Pancreas (tissue), 10 donors: Measurements from ENCODE around the gene ANKRD17. TPM values are rescaled to one million over a fixed set of nuclear protein-coding genes. Genes with fewer than 3 reads are reported as not detected.
"Not testable (repeated sequence)": the region's sequence is repeated elsewhere in the genome, so short reads cannot be mapped to it uniquely, and the experiment has no call there.

Experiments used
- ATAC-seq, 4 donors: fragments of 200-7000 bp; cut with Tn5 transposase; one replicate each; pipeline versions ENCODE4 v1.8.0 to v1.9.1; 2020; ENCODE audit warnings: mild to moderate bottlenecking in 4 of 4, moderate library complexity in 4 of 4
- DNase-seq, 6 donors: peaks; one replicate each; pipeline ENCODE4 v3.0.0-alpha.2; 2020
- FAIRE-seq: peaks from 2 replicates; lab custom pipeline; 2012; peaks lifted over from hg19 to GRCh38; lab: Jason Lieb, UNC
- H3K27ac ChIP-seq, 4 donors: fragments of 200-600 bp; sonication (generic); 1 replicate in 3 of 4; 2 replicates in 1 of 4; pipeline versions ENCODE4 v1.5.0 to v1.8.0; 2020
- H3K27me3 ChIP-seq, 4 donors: fragments of 200-600 bp; one replicate each; pipeline ENCODE4 v1.8.0; 2021
- H3K36me3 ChIP-seq, 3 donors: fragments of 200-600 bp; sonication (generic) in 1 of 3; one replicate each; pipeline versions ENCODE4 v1.5.0 to v1.8.0; 2020 to 2021
- H3K4me1 ChIP-seq, 3 donors: fragments of 200-600 bp; one replicate each; pipeline ENCODE4 v1.8.0; 2021
- H3K4me3 ChIP-seq, 4 donors: fragments of 200-600 bp; sonication (generic) in 2 of 4; one replicate each; pipeline versions ENCODE4 v1.5.0 to v1.8.0; 2020 to 2021
- H3K9me3 ChIP-seq, 4 donors: fragments of 200-600 bp; one replicate each; pipeline ENCODE4 v1.8.0; 2021
- WGBS, 2 donors: extraction: QIAGEN DNeasy Blood & Tissue Kit; methylation state at CpG; one replicate each; pipeline ENCODE4 v1.1.7; 2013; 5-methylcytosine and 5-hydroxymethylcytosine counted together
- intact Hi-C, 3 donors: fragments of 100-400 bp; cut with DNase I; formaldehyde crosslinking; loops; one replicate each; pipeline versions ENCODE4 v1.11.1 to v1.14.2; 2022
- polyA plus RNA-seq, 2 donors: library from polyadenylated mRNA; stranded (reverse); fragments of 200-250 nt; gene quantifications; one replicate each; pipeline ENCODE4 v1.2.3, GENCODE V29; 2013
- total RNA-seq, 6 donors: library from RNA; stranded (reverse); fragmentation: NEBNext Ultra II Directional in 4 of 6; extraction: Animal tissue kit (Norgen Biotek cat#: 25700) in 4 of 6; gene quantifications; one replicate each; pipeline versions ENCODE4 v1.2.1 to v1.2.4, GENCODE V29; 2021 to 2023
- TF ChIP-seq, protein P1 (sequence below), 4 donors: fragments of 200-600 bp; sonication (generic) in 3 of 4; IDR thresholded peaks; one replicate each; pipeline versions ENCODE4 v1.5.0 to v1.8.0; 2021; ENCODE audit warnings: antibody characterized with exemption in 4 of 4
- donor health status: healthy with polysubstance abuse.
- donor health status: DM: no; HTN: no; CAD: no; lungs with moderate emphysema.
- donor health status: DM: no; HTN: no; CAD: no.
- donor health status: control.
- donor health status: control.
- donor health status: Bipolar disorder and iron deficiency.
- donor health status: DM: yes; HTN: yes; CAD: no.
- donor health status: DM: no; HTN: no; CAD: no.
- donor health status: DM: no; HTN: no; CAD: no.
- donor health status: DM: yes; HTN: yes; CAD: no.

The ANKRD17 gene
- total and polyA plus RNA-seq, 8 donors: 7.7 to 45.8 (median 31.0) TPM

DNA sequence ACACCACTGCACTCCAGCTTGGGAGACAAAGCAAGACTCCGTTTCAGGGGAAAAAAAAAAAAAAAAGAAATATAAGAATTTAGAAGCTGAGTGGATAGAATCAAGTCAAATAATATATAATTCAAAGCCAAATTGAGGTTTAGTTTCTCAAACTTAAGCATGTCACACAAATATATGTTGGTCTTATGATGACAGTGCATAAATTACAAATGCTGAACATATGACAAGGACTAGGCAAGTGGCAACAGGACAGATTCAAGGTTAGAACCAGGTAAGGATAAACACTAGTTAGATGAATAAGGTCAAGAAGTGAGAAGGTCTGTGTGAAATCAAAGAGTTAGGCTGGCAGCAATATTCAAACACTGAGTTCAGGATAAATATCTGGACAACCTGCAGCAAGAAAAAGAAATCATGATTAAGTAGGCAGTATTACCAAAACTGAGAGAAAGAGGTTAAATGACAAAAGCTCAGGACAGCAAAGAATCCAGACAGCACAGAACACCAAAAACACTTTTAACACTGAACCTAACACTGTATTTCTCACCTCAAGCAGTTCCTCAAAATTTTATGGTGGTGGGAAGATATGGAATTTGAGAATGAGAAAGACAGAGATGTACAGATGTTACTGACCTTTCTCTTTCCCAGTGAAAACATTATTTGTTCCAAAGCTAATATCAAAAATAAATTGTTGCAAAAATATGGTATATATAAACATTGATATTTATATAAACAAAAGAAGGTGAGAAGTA is 45.4 kb downstream of the ANKRD17 start:
- H3K4me3 ChIP-seq: no peak overlapping the region
- peaks cover 0 to 21% (median 10%) of the 10 kb centered on the region in 3 donors for H3K4me1 ChIP-seq
- intact Hi-C loops: no loop called here
- peak; percentile 34 for FAIRE-seq
- no peak for DNase-seq
- H3K27me3 ChIP-seq: no peaks in the 10 kb centered on the region
- H3K36me3 ChIP-seq: no peaks in the 10 kb centered on the region
- TF ChIP-seq, protein P1, sequence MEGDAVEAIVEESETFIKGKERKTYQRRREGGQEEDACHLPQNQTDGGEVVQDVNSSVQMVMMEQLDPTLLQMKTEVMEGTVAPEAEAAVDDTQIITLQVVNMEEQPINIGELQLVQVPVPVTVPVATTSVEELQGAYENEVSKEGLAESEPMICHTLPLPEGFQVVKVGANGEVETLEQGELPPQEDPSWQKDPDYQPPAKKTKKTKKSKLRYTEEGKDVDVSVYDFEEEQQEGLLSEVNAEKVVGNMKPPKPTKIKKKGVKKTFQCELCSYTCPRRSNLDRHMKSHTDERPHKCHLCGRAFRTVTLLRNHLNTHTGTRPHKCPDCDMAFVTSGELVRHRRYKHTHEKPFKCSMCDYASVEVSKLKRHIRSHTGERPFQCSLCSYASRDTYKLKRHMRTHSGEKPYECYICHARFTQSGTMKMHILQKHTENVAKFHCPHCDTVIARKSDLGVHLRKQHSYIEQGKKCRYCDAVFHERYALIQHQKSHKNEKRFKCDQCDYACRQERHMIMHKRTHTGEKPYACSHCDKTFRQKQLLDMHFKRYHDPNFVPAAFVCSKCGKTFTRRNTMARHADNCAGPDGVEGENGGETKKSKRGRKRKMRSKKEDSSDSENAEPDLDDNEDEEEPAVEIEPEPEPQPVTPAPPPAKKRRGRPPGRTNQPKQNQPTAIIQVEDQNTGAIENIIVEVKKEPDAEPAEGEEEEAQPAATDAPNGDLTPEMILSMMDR (IDR thresholded peaks at IDR 0.05): no peak
- peak in 3 of 4 donors; percentile 18 to 30 (median 27) for ATAC-seq
- H3K9me3 ChIP-seq: no peaks in the 10 kb centered on the region
- WGBS, 2 donors: 86 to 87% methylated on average over 1 of the region's 1 CpG
- H3K27ac ChIP-seq: peak overlapping the region in 1 of 4 donors; percentile 19

DNA sequence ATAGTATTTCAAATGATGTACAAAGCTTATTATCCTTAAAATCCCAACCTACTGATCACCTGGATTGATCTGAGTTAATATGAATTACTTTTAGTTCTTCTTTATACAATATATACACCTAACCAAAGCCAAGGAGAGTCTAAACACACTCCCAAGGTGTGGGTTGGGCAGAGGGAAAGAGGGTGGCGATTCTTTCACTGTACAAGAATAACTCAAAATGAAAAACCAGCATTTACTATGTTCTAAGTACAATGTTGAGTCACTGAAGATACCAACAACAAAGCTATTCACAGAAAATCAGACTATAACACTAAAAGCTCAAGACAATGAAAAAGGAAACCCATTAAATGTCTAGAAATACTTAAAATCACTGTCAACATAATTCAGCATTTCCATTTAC is 46.6 kb downstream of the ANKRD17 start:
- FAIRE-seq (no peak), ATAC-seq (no peak), DNase-seq (no peak)
- no peaks in the 10 kb centered on the region for H3K9me3 ChIP-seq
- H3K4me3 ChIP-seq: no peak overlapping the region
- H3K27ac ChIP-seq: no peak overlapping the region
- TF ChIP-seq, protein P1 (IDR thresholded peaks at IDR 0.05): no peak
- 91 to 100% methylated on average over 1 of the region's 1 CpG for WGBS, 2 donors
- peaks cover 0 to 21% (median 10%) of the 10 kb centered on the region in 3 donors for H3K4me1 ChIP-seq
- H3K36me3 ChIP-seq: no peaks in the 10 kb centered on the region
- intact Hi-C loops: no loop called here
- no peaks in the 10 kb centered on the region for H3K27me3 ChIP-seq

DNA sequence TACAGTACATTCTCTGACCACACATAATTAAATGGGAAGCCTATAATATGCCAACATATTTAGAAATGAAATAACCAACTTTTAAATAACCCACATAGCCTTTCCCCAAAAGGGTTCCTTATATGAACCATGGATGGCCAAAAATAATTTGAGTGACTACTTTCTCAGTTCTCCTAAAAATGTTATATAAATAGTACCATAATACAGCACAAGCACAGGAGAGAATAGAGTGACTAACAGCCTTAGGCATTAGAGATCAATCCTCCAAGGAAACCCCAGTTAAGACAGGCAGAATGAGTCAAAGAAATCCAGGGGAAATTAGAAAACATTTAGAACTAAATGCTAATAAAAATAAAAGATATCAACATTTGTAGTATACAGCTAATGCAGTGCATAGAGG is 50.2 kb downstream of the ANKRD17 start:
- ATAC-seq (no peak), DNase-seq (no peak), FAIRE-seq (no peak)
- intact Hi-C loops: no loop called here
- no peak overlapping the region for H3K4me3 ChIP-seq
- H3K36me3 ChIP-seq: no peaks in the 10 kb centered on the region
- H3K9me3 ChIP-seq: no peaks in the 10 kb centered on the region
- H3K4me1 ChIP-seq: peaks cover 0 to 12% (median under 1%) of the 10 kb centered on the region in 3 donors
- TF ChIP-seq, protein P1 (IDR thresholded peaks at IDR 0.05): no peak
- H3K27me3 ChIP-seq: no peaks in the 10 kb centered on the region
- H3K27ac ChIP-seq: no peak overlapping the region

DNA sequence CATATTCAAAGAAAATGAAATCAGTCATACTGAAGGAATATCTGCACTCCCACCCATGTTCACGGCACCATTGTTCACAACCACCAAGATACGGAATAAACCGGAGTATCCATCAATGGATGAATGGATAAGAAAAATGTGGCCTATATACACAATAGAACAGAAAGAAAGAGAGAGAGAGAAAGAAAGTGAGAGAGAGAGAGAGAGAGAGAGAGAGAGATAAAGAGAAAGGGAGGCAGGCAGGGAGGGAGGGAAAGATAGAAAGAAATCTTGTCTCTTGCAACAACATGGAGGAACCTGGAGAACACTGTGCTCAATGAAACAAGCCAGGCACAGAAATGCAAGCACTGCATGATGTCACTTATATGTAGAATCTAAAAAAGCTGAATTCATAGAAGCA is 52.4 kb downstream of the ANKRD17 start:
- H3K4me1 ChIP-seq: peaks cover 0 to 10% (median 0%) of the 10 kb centered on the region in 3 donors
- ATAC-seq: no peak
- no peaks in the 10 kb centered on the region for H3K36me3 ChIP-seq
- TF ChIP-seq, protein P1 (IDR thresholded peaks at IDR 0.05): no peak
- H3K27me3 ChIP-seq: no peaks in the 10 kb centered on the region
- no peaks in the 10 kb centered on the region for H3K9me3 ChIP-seq
- 98 to 100% methylated on average over 3 of the region's 3 CpGs for WGBS, 2 donors
- intact Hi-C loops: no loop called here
- no peak for DNase-seq
- no peak overlapping the region for H3K27ac ChIP-seq
- H3K4me3 ChIP-seq: no peak overlapping the region
- no peak for FAIRE-seq

DNA sequence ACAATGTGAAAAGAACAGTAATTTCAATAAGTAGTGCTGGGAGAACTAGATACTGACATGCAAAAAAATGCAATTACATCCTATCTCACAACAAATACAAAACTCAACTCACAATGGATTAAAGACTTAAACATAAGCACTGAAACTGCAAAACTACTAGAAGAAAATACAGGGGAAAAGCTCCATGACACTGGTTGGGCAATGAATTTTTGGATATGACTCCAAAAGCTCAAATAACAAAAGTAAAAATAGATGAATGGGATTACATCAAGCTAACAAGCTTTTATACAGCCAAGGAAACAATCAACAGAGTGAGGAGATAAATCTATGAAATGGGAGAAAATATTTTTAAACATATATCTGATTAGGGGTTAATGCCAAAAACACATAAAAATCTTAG is 53.1 kb downstream of the ANKRD17 start:
- TF ChIP-seq, protein P1 (IDR thresholded peaks at IDR 0.05): peak in 1 of 4 donors; percentile 8
- no peaks in the 10 kb centered on the region for H3K27me3 ChIP-seq
- no peaks in the 10 kb centered on the region for H3K9me3 ChIP-seq
- H3K27ac ChIP-seq: no peak overlapping the region
- intact Hi-C loops: no loop called here
- FAIRE-seq: no peak
- no peaks in the 10 kb centered on the region for H3K36me3 ChIP-seq
- no peak overlapping the region for H3K4me3 ChIP-seq
- peaks cover 0 to 12% (median 0%) of the 10 kb centered on the region in 3 donors for H3K4me1 ChIP-seq
- ATAC-seq: no peak
- no peak for DNase-seq

DNA sequence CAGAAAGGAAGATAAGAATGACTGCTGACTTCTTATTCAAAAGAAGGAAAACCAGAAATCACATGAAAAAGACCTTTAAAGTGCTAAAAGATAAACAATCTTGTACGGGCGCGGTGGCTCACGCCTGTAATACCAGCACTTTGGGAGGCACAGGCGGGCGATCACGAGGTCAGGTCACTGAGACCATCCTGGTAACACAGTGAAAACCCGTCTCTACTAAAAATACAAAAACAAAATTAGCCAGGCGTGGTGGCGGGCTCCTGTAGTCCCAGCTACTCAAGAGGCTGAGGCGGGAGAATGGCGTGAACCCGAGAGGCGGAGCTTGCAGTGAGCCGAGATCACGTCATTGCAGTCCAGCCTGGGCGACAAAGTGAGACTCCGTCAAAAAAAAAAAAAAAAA is 54.6 kb downstream of the ANKRD17 start:
- DNase-seq, H3K4me1 ChIP-seq, H3K36me3 ChIP-seq, H3K4me3 ChIP-seq, intact Hi-C loops, FAIRE-seq, H3K27me3 ChIP-seq, H3K27ac ChIP-seq, H3K9me3 ChIP-seq, ATAC-seq: not testable (repeated sequence)
- whole genome bisulfite sequencing, 2 donors: 98 to 99% methylated on average over 18 of the region's 18 CpGs
